ENCODE data around the gene VGLL4.

DNA sequence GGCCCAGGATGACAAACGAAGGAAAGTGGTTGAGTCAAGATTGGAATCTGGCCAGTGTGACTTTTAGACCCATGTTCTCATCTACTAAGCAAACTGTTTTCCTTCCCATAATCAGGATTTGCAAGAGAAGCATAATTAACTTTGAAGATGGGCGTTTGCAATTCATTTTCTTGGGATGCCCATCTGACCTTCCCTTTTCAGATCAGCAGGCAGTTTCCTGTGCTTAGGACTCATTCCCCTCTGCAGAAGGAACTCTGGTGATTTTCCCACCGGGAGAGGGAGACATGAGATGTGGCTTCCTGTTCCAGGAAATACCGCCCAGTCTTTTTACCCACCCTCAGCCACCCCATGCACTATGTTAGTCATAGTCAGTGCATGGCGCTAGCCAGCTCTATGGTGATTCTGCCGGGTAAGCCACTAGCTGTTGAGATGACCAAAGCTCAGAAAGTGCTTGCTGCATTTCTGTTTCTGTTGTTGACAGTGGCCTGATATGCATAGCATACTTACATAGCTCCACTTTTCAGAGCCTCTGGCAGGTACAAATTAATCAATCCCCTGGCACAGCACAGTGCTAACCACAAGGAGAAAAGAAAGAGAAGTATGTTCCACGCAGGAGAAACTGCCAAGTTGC lies 129.4 kb downstream of the VGLL4 start:
- TF ChIP-seq, protein P1, sequence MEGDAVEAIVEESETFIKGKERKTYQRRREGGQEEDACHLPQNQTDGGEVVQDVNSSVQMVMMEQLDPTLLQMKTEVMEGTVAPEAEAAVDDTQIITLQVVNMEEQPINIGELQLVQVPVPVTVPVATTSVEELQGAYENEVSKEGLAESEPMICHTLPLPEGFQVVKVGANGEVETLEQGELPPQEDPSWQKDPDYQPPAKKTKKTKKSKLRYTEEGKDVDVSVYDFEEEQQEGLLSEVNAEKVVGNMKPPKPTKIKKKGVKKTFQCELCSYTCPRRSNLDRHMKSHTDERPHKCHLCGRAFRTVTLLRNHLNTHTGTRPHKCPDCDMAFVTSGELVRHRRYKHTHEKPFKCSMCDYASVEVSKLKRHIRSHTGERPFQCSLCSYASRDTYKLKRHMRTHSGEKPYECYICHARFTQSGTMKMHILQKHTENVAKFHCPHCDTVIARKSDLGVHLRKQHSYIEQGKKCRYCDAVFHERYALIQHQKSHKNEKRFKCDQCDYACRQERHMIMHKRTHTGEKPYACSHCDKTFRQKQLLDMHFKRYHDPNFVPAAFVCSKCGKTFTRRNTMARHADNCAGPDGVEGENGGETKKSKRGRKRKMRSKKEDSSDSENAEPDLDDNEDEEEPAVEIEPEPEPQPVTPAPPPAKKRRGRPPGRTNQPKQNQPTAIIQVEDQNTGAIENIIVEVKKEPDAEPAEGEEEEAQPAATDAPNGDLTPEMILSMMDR (IDR thresholded peaks at IDR 0.05; ENCODE audit: insufficient read depth, low read length, poor library complexity, severe bottlenecking): no peak
- no peak for TF ChIP-seq EZH2phosphoT487 (conservative IDR thresholded peaks at IDR 0.05; ENCODE audit: low read length)
